Esophagus muscularis mucosa (tissue), 3 donors: Measurements from ENCODE around the gene OPN1SW.

Experiments used
- CTCF ChIP-seq, 3 experiments: fragments of 200-600 bp in 2 of 3; fragments of 450-650 bp in 1 of 3; sonication (generic) in 2 of 3; IDR thresholded peaks; one replicate each; pipeline ENCODE4 v1.5.1; 2017 to 2019; ENCODE audit warnings: antibody characterized with exemption in 3 of 3, mild to moderate bottlenecking in 2 of 3, moderate library complexity in 1 of 3
- POLR2A ChIP-seq: fragments of 450-650 bp; IDR thresholded peaks from one replicate; pipeline ENCODE4 v1.6.1; 2017; ENCODE audit warnings: antibody characterized with exemption, moderate library complexity, mild to moderate bottlenecking, low read depth
- POLR2AphosphoS5 ChIP-seq, 2 donors: sonication (generic); formaldehyde crosslinking; IDR thresholded peaks; one replicate each; pipeline ENCODE4 v1.6.1; 2017; ENCODE audit warnings: antibody characterized with exemption in 2 of 2

GRCh38 chr7:128770233-128770632 lies 5.4 kb downstream of the OPN1SW start:
- no peak for TF ChIP-seq POLR2AphosphoS5 (IDR thresholded peaks at IDR 0.05)
- no peak for TF ChIP-seq CTCF (IDR thresholded peaks at IDR 0.05)
- TF ChIP-seq POLR2A = no peak
